Measurements from ENCODE around the gene BAIAP2.

DNA sequence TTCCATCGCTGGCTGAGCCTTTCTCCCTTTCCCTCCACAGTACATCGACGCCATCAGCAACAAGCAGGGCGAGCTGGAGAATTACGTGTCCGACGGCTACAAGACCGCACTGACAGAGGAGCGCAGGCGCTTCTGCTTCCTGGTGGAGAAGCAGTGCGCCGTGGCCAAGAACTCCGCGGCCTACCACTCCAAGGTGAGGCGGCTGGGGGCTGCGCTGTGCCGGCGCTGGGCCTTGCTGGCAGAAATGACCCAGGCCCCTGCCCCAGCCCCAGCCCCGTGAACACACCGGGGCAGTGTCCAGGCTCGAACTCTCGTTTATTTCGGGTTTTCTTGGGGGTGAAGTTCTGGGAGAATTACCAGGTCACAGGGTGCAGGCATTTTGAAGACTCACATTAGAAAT lies 64.9 kb downstream of the BAIAP2 start:
- TF ChIP-seq, protein P1, sequence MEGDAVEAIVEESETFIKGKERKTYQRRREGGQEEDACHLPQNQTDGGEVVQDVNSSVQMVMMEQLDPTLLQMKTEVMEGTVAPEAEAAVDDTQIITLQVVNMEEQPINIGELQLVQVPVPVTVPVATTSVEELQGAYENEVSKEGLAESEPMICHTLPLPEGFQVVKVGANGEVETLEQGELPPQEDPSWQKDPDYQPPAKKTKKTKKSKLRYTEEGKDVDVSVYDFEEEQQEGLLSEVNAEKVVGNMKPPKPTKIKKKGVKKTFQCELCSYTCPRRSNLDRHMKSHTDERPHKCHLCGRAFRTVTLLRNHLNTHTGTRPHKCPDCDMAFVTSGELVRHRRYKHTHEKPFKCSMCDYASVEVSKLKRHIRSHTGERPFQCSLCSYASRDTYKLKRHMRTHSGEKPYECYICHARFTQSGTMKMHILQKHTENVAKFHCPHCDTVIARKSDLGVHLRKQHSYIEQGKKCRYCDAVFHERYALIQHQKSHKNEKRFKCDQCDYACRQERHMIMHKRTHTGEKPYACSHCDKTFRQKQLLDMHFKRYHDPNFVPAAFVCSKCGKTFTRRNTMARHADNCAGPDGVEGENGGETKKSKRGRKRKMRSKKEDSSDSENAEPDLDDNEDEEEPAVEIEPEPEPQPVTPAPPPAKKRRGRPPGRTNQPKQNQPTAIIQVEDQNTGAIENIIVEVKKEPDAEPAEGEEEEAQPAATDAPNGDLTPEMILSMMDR (IDR thresholded peaks at IDR 0.05) = no peak
- no peak for TF ChIP-seq POLR2A (IDR thresholded peaks at IDR 0.05)
